GM03348 (cell line): Measurements from ENCODE around the gene ERICH6B.
A peak's percentile ranks its signal among the peaks of the same experiment; 100 is the strongest.

Experiments
- DNase-seq: peaks from one replicate; pipeline ENCODE4 v3.0.0; 2012; ENCODE audit warnings: low spot score

Gene ERICH6B

DNA sequence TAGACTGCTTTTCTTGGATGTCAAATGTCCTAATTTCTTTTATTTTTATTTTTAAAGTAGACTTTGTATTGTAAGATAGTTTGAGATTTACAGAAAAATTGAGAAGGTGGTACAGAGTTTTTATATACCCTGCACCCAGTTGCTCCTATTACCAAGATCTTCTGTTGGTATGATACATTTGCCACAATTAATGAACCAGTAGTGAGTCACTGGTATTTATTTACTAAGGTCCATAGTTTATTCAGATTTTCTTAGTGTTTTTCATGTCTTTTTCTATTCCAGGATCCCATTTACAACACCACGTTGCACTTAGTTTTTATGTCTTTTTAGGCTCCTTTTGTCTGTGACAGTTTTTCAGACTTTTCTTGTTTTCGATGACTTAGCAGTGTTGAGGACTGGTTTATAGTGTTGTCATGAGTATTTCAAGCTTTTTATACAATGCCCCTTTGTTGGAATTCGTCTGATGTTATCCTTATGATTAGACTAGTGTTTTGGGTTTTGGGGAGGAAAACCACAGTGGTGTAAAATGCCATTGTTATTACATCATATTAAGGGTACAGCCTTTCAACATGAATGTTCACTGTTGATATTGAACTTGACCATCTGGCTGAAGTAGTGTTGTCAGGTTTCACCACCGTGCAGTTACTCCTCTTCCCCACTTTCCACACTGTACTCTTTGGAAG is 114.9 kb downstream of the ERICH6B start:
- peak; percentile 63 for DNase-seq

DNA sequence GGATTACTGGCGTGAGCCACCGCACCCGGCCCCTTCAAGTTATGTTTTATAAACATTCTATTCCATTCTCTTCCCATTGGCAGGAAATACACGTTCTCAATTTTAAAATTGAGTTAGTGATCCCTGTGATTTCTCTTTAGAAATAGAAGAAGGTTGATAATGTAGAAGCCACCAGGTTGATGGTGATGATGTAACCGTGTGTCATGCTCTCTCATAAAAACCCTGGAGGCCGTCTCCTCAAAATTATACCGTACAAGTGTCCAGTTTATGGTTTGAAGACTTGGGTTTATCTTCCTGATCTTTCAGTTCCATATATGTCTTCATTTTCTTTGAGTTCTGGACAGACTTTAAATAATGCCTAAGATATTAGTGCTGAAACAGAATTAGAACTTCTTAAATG is 118.6 kb downstream of the ERICH6B start:
- DNase-seq: no peak

DNA sequence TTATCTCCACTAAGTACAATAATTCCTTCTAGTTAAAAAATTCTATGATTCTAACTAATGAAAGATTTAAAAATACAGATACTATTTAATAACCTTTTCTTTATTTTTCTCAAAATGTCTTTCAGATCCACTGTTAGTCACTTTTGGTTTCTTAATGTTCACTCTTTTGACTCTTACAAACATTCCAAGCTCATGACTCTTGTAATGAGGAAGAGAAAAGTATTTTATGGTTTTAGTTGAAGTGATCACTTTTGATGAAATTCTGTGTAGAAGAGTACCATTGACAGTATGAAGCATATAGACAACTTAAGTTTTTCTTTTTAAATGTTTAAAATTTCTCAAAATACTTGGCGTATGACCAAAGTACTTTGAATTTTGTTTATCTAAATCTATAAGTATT is 123.0 kb downstream of the ERICH6B start:
- DNase-seq: peak; percentile 23
